Psoas muscle (tissue), 8 donors: ENCODE data around the gene PAPSS1. TPM values are rescaled to one million over a fixed set of nuclear protein-coding genes. Genes with fewer than 3 reads are reported as not detected.

ENCODE experiments used
- ATAC-seq, 4 donors: fragments of 200-7000 bp; cut with Tn5 transposase; one replicate each; pipeline ENCODE4 v1.9.1; 2020; ENCODE audit warnings: moderate library complexity in 3 of 4, mild to moderate bottlenecking in 2 of 4
- DNase-seq, 2 donors: peaks; one replicate each; pipeline ENCODE4 v3.0.0-alpha.2; 2020
- H3K27ac ChIP-seq: fragments of 200-600 bp; one replicate; pipeline ENCODE4 v1.8.0; 2022
- H3K27me3 ChIP-seq, 3 donors: fragments of 200-600 bp in 1 of 3; one replicate each; pipeline versions ENCODE4 v1.6.1 to v1.8.0; 2013 to 2022; ENCODE audit warnings: low read length in 2 of 3, mild to moderate bottlenecking in 2 of 3, moderate library complexity in 1 of 3; ENCODE audit not compliant: insufficient read depth in 3 of 3
- H3K36me3 ChIP-seq, 2 donors: fragments of 200-600 bp in 1 of 2; one replicate each; pipeline versions ENCODE4 v1.6.1 to v1.8.0; 2013 to 2022; ENCODE audit warnings: low read depth in 1 of 2, mild to moderate bottlenecking in 1 of 2, moderate library complexity in 1 of 2; ENCODE audit not compliant: insufficient read depth in 1 of 2
- H3K4me1 ChIP-seq: fragments of 200-600 bp; one replicate; pipeline ENCODE4 v1.8.0; 2022
- H3K4me3 ChIP-seq: fragments of 200-600 bp; one replicate; pipeline ENCODE4 v1.8.0; 2022; ENCODE audit warnings: mild to moderate bottlenecking
- H3K9me3 ChIP-seq: fragments of 200-600 bp; one replicate; pipeline ENCODE4 v1.8.0; 2022
- WGBS, 3 donors: extraction: QIAGEN DNeasy Blood & Tissue Kit; methylation state at CpG; one replicate each; pipeline versions ENCODE4 v1.1.6 to v1.1.7; 2013; 5-methylcytosine and 5-hydroxymethylcytosine counted together
- intact Hi-C, 2 donors: fragments of 100-400 bp; cut with DNase I; formaldehyde crosslinking; loops; one replicate each; pipeline versions ENCODE4 v1.11.0 to v1.14.2; 2022
- polyA plus RNA-seq, 3 donors: library from polyadenylated mRNA; stranded (reverse); fragments of 200-250 nt; gene quantifications; one replicate each; pipeline ENCODE4 v1.2.3, GENCODE V29; 2013
- total RNA-seq, 4 donors: library from RNA; stranded (reverse); fragmentation: NEBNext Ultra II Directional in 2 of 4; extraction: Animal tissue kit (Norgen Biotek cat#: 25700) in 2 of 4; gene quantifications; one replicate each; pipeline versions ENCODE4 v1.2.1 to v1.2.4, GENCODE V29; 2021 to 2023
- TF ChIP-seq, protein P1 (sequence below): fragments of 200-600 bp; IDR thresholded peaks from one replicate; pipeline ENCODE4 v1.8.0; 2022; ENCODE audit warnings: antibody characterized with exemption
- donor health status: healthy with polysubstance abuse.
- donor health status: DM: no; HTN: no; CAD: no; lungs with moderate emphysema.
- donor health status: Bipolar disorder and iron deficiency.
- donor health status: healthy.
- donor health status: DM: yes; HTN: yes; CAD: no.
- donor health status: DM: no; HTN: no; CAD: no.
- donor health status: DM: no; HTN: no; CAD: no.
- donor health status: DM: yes; HTN: yes; CAD: no.

PAPSS1 gene
- total and polyA plus RNA-seq, 7 donors, result 4.0 to 10.8 (median 5.5) TPM

DNA sequence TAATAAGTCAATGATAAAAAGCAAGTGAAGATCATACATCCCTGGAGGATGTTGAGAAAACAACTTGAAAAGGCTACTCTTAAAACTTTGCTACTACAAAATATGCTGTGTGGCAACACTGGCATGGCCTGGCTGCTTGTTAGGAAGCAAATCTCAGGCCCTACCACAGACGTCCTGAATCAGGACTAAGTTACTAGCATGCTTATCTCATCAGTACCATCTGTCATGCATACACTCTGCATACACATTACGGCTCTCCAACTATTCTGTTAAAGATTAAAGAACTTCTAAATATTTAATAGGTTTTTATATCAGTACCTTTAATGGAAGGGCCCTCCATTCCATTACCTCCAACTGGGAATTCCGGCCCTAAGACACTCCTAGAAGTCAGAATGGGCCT is 8.2 kb downstream of the PAPSS1 start:
- Histone ChIP-seq H3K27me3 (no peaks in the 10 kb centered on the region), H3K4me3 (no peak overlapping the region), H3K9me3 (no peaks in the 10 kb centered on the region), H3K36me3 (no peaks in the 10 kb centered on the region), H3K27ac (no peak overlapping the region), H3K4me1 (no peaks in the 10 kb centered on the region)
- DNase-seq, result no peak
- intact Hi-C loops, result no loop called here
- WGBS, 3 donors, result 80 to 88% (median 82%) methylated on average over 3 of the region's 3 CpGs
- TF ChIP-seq, protein P1, sequence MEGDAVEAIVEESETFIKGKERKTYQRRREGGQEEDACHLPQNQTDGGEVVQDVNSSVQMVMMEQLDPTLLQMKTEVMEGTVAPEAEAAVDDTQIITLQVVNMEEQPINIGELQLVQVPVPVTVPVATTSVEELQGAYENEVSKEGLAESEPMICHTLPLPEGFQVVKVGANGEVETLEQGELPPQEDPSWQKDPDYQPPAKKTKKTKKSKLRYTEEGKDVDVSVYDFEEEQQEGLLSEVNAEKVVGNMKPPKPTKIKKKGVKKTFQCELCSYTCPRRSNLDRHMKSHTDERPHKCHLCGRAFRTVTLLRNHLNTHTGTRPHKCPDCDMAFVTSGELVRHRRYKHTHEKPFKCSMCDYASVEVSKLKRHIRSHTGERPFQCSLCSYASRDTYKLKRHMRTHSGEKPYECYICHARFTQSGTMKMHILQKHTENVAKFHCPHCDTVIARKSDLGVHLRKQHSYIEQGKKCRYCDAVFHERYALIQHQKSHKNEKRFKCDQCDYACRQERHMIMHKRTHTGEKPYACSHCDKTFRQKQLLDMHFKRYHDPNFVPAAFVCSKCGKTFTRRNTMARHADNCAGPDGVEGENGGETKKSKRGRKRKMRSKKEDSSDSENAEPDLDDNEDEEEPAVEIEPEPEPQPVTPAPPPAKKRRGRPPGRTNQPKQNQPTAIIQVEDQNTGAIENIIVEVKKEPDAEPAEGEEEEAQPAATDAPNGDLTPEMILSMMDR, result no peak
- no peak for ATAC-seq

DNA sequence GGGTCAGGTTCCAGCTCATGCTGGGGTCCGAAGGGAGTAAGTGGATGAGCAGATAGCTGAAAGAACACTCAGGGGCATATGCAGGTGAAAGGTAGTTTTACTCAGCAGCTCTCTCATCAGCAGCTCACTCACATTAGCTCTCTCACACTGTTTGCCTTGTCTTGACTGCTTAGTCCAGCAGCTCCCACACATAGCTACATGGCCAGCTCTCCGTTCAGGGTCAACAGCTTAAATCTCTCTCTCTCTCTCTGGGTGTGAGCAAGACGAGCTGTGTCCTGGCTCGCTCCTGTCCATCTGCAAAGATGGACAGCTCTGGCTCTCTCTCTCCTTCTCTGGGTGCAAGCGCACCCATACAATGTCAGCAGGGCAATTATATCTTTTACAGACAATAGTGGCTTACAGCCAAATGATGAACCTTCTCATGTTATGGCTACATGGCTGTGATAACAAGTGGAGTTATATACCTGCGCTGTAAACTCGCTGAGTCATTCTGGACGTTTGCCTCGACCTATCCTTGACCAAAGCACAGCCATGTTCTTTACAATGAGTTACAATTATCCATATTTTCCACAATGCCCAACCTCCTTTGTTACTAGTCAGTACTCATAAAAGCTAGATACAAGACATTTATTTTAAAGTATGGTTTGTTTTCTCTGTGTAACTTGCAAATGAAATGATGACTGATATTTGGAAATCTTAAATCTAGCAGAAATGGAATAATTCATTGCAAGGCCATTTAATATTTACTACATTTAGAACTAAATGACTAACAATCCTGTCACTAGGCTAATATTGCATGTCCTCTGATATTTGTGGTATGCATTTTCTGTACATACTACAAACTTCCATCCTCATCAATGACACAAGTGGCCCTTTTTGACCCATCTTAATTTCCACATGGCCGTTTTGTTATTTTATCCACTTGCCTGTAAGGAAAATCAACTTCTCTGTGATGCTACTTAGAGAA is 9.3 kb downstream of the PAPSS1 start:
- DNase-seq, result no peak
- H3K4me3 ChIP-seq, result no peak overlapping the region
- H3K27me3 ChIP-seq, result no peaks in the 10 kb centered on the region
- H3K27ac ChIP-seq, result no peak overlapping the region
- 91 to 92% (median 91%) methylated on average over 10 of the region's 10 CpGs for WGBS, 3 donors
- no peak for ATAC-seq
- intact Hi-C loops, result no loop called here
- no peaks in the 10 kb centered on the region for H3K36me3 ChIP-seq
- TF ChIP-seq, protein P1, result no peak
- H3K4me1 ChIP-seq, result no peaks in the 10 kb centered on the region
- H3K9me3 ChIP-seq, result peaks cover 8% of the 10 kb centered on the region

DNA sequence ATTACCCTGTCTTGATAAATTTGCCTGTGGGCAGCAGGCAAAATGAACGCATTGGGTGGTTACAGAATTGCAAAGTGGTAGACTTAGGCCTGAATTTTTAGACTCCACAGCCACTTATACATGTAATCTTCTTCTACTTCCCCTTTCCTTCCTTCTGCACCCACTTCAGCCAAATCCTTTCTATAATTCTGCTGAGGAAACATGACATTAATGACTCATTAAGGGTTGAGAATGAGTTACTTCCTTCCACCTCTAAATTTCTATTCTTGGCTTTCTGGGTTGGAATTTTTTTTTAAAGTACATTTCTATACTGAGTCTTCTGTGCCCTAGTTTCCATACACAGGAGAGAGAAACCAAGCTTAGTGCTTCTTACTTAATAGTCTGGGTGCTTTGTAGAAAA is 10.1 kb downstream of the PAPSS1 start:
- TF ChIP-seq, protein P1, result no peak
- Histone ChIP-seq H3K27ac (no peak overlapping the region), H3K36me3 (no peaks in the 10 kb centered on the region), H3K27me3 (no peaks in the 10 kb centered on the region), H3K4me1 (no peaks in the 10 kb centered on the region), H3K4me3 (no peak overlapping the region), H3K9me3 (peaks cover 14% of the 10 kb centered on the region)
- ATAC-seq, result no peak
- DNase-seq, result no peak
- WGBS, 3 donors, result 75 to 90% (median 86%) methylated on average over 1 of the region's 1 CpG
- intact Hi-C loops, result no loop called here

DNA sequence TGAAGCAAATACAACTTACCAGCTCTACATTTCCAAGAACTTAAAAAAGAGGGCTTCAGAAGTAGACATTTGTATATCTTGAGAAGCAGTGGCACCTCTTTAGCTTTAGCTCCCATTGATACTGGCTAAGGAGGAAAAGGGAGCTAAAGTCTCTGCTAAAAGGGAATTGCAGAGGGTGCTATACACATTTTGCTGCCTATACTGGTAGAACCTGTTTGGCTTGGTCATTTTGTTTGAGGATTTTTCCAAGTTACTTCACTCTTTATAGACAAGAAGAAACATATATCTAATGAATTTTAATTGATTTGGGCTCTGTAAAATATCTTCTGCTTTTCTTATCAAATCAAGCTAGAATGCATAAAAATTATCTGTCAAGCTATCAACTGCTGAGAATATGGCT is 11.8 kb downstream of the PAPSS1 start:
- Histone ChIP-seq H3K4me3 (no peak overlapping the region), H3K9me3 (peaks cover 21% of the 10 kb centered on the region), H3K36me3 (no peaks in the 10 kb centered on the region), H3K27ac (no peak overlapping the region), H3K27me3 (no peaks in the 10 kb centered on the region), H3K4me1 (no peaks in the 10 kb centered on the region)
- ATAC-seq (no peak), DNase-seq (no peak)
- TF ChIP-seq, protein P1, result no peak
- intact Hi-C loops, result no loop called here
